Limb (tissue), 2 donors: ENCODE measurements around the gene DEPDC4.
"Not testable (repeated sequence)": the region's sequence is repeated elsewhere in the genome, so short reads cannot be mapped to it uniquely, and the experiment has no call there.

ENCODE experiments used
- DNase-seq, 2 donors: peaks; one replicate each; pipeline ENCODE4 v3.0.0-alpha.2; 2016; ENCODE audit errors: extremely low spot score in 2 of 2

Gene DEPDC4

GRCh38 chr12:100266835-100267602 is at the start of gene DEPDC4, which contains the start of gene SCYL2:
DEPDC4 (minus strand) TSS chr12:100267079; CDS start chr12:100267076, 3 bp downstream.
SCYL2 (plus strand) TSS chr12:100267177; CDS start chr12:100282971, 15,794 bp downstream.
- peak; percentile 97 to 98 for DNase-seq

GRCh38 chr12:100311317-100311716 is 44.4 kb upstream of the DEPDC4 start:
- no peak for DNase-seq

GRCh38 chr12:100308138-100308537 is 41.3 kb upstream of the DEPDC4 start:
- not testable (repeated sequence) for DNase-seq

- not testable (repeated sequence) for DNase-seq
Observed at GRCh38 chr12:100304334-100304733, 37.5 kb upstream of the DEPDC4 start.

- DNase-seq: no peak
Observed at GRCh38 chr12:100303831-100304230, 37.0 kb upstream of the DEPDC4 start.

- DNase-seq: no peak
Observed at GRCh38 chr12:100302081-100302480, 35.2 kb upstream of the DEPDC4 start.

GRCh38 chr12:100295764-100296555 is 29.1 kb upstream of the DEPDC4 start:
- DNase-seq: no peak

- DNase-seq: not testable (repeated sequence)
Observed at GRCh38 chr12:100294366-100294765, 27.5 kb upstream of the DEPDC4 start.

GRCh38 chr12:100293017-100293416 is 26.1 kb upstream of the DEPDC4 start:
- DNase-seq: no peak

- no peak for DNase-seq
Observed at GRCh38 chr12:100290016-100290415, 23.1 kb upstream of the DEPDC4 start.

- DNase-seq: no peak
Observed at GRCh38 chr12:100289038-100289437, 22.2 kb upstream of the DEPDC4 start.

- DNase-seq: not testable (repeated sequence)
Observed at GRCh38 chr12:100284556-100284955, 17.7 kb upstream of the DEPDC4 start.

GRCh38 chr12:100279607-100280244 is 12.8 kb upstream of the DEPDC4 start:
- DNase-seq: no peak

- DNase-seq: no peak
Observed at GRCh38 chr12:100279159-100279558, 12.3 kb upstream of the DEPDC4 start.

- no peak for DNase-seq
Observed at GRCh38 chr12:100274291-100274690, 7.4 kb upstream of the DEPDC4 start.

GRCh38 chr12:100273782-100274181 is 6.9 kb upstream of the DEPDC4 start:
- no peak for DNase-seq

GRCh38 chr12:100268835-100269564 is 2.1 kb upstream of the DEPDC4 start:
- no peak for DNase-seq

- DNase-seq: no peak
Observed at GRCh38 chr12:100267603-100268281, 863 bp upstream of the DEPDC4 start.

- DNase-seq: no peak
Observed at GRCh38 chr12:100266585-100266834, 369 bp downstream of the DEPDC4 start.

GRCh38 chr12:100265732-100266584 is 921 bp downstream of the DEPDC4 start:
- peak in 1 of 2 donors; percentile 3 for DNase-seq
